GM23338 (cell line): ENCODE data around the gene ZNF593OS. TPM values are rescaled to one million over a fixed set of nuclear protein-coding genes. Genes with fewer than 3 reads are reported as not detected.

Source experiments
- ATAC-seq: fragments of 200-7000 bp; cut with Tn5 transposase; 3 replicates; pipeline ENCODE4 v1.9.1; 2020
- DNase-seq: peaks from one replicate; pipeline ENCODE4 v3.0.0-alpha.2; 2015; ENCODE audit warnings: low spot score
- H2AFZ ChIP-seq: fragments of 200-600 bp; sonication (generic); 2 replicates; pipeline ENCODE4 v1.8.0; 2016; ENCODE audit warnings: antibody characterized with exemption, mild to moderate bottlenecking, moderate library complexity
- H3F3A ChIP-seq: fragments of 200-600 bp; sonication (generic); replicated peaks from 2 replicates; pipeline ENCODE4 v1.8.0; 2017; ENCODE audit warnings: antibody characterized with exemption, mixed run types, low read depth
- H3K27ac ChIP-seq: fragments of 200-600 bp; sonication (generic); 2 replicates; pipeline ENCODE4 v1.6.1; 2016; ENCODE audit warnings: low read depth
- H3K27me3 ChIP-seq: fragments of 200-600 bp; sonication (generic); 2 replicates; pipeline ENCODE4 v1.8.0; 2016; ENCODE audit warnings: mild to moderate bottlenecking, mixed run types, moderate library complexity; ENCODE audit not compliant: insufficient read depth
- H3K36me3 ChIP-seq: fragments of 200-600 bp; sonication (generic); 2 replicates; pipeline ENCODE4 v1.8.0; 2016; ENCODE audit warnings: mild to moderate bottlenecking; ENCODE audit not compliant: insufficient read depth
- H3K4me1 ChIP-seq: fragments of 200-600 bp; sonication (generic); 2 replicates; pipeline ENCODE4 v1.8.0; 2016; ENCODE audit warnings: mild to moderate bottlenecking, moderate library complexity; ENCODE audit not compliant: insufficient read depth
- H3K4me2 ChIP-seq: fragments of 200-600 bp; sonication (generic); 2 replicates; pipeline ENCODE4 v1.7.1; 2017; ENCODE audit warnings: mixed run types
- H3K4me3 ChIP-seq: fragments of 200-600 bp; sonication (generic); 2 replicates; pipeline ENCODE4 v1.6.1; 2016; ENCODE audit warnings: mixed run types
- H3K79me2 ChIP-seq: fragments of 200-600 bp; sonication (generic); replicated peaks from 2 replicates; pipeline ENCODE4 v1.8.0; 2017; ENCODE audit warnings: mild to moderate bottlenecking; ENCODE audit not compliant: insufficient read depth
- H3K9me2 ChIP-seq: fragments of 200-600 bp; sonication (generic); 2 replicates; pipeline ENCODE4 v1.8.0; 2017; ENCODE audit not compliant: insufficient read depth
- H4K20me1 ChIP-seq: fragments of 200-600 bp; sonication (generic); replicated peaks from 2 replicates; pipeline ENCODE4 v1.8.0; 2017; ENCODE audit warnings: mild to moderate bottlenecking; ENCODE audit not compliant: insufficient read depth
- H3K27ac Mint-ChIP-seq: 2 replicates; pipeline ENCODE4 v1.8.0; 2020; ENCODE audit warnings: inconsistent platforms, mild to moderate bottlenecking, moderate library complexity, mixed read lengths
- H3K27me3 Mint-ChIP-seq: 3 replicates; pipeline ENCODE4 v1.8.0; 2022; ENCODE audit warnings: low read depth, mild to moderate bottlenecking, moderate library complexity, mixed read lengths, inconsistent platforms; ENCODE audit not compliant: insufficient read depth, poor library complexity
- H3K36me3 Mint-ChIP-seq: 3 replicates; pipeline ENCODE4 v1.8.0; 2021; ENCODE audit warnings: low read depth, mild to moderate bottlenecking, inconsistent platforms, moderate library complexity, mixed read lengths
- H3K4me1 Mint-ChIP-seq: 3 replicates; pipeline ENCODE4 v1.8.0; 2020; ENCODE audit warnings: mild to moderate bottlenecking, inconsistent platforms, mixed read lengths
- H3K4me3 Mint-ChIP-seq: 3 replicates; pipeline ENCODE4 v1.8.0; 2021; ENCODE audit warnings: moderate library complexity, mild to moderate bottlenecking, inconsistent platforms, mixed read lengths
- H3K9me3 Mint-ChIP-seq: 3 replicates; pipeline ENCODE4 v1.8.0; 2020; ENCODE audit warnings: moderate library complexity, mild to moderate bottlenecking, inconsistent platforms, mixed read lengths
- CREB1 ChIP-seq: fragments of 250-450 bp; sonication (Bioruptor Pico); IDR thresholded peaks from 2 replicates; pipeline ENCODE4 v1.5.0; 2020; ENCODE audit warnings: low read depth, mild to moderate bottlenecking, moderate library complexity
- CTCF ChIP-seq, 2 experiments: fragments of 200-600 bp in 1 of 2; sonication (generic) in 1 of 2; conservative IDR thresholded peaks; 2 replicates each; pipeline versions ENCODE4 v1.5.1 to v1.6.1; 2016 to 2017; ENCODE audit warnings: antibody characterized with exemption in 2 of 2, low read depth in 2 of 2, mild to moderate bottlenecking in 2 of 2, moderate library complexity in 1 of 2
- ETS1 ChIP-seq: IDR thresholded peaks from 2 replicates; pipeline ENCODE4 v1.6.1; 2016; ENCODE audit warnings: antibody characterized with exemption
- EZH2 ChIP-seq: fragments of 200-600 bp; sonication (generic); IDR thresholded peaks from one replicate; pipeline ENCODE4 v1.8.0; 2017; ENCODE audit warnings: antibody characterized with exemption, mild to moderate bottlenecking, low read depth; ENCODE audit not compliant: unreplicated experiment
- EZH2phosphoT487 ChIP-seq: fragments of 200-600 bp; sonication (generic); IDR thresholded peaks from one replicate; pipeline ENCODE4 v1.8.1; 2018; ENCODE audit warnings: antibody characterized with exemption; ENCODE audit not compliant: unreplicated experiment
- JUNB ChIP-seq: IDR thresholded peaks from one replicate; pipeline ENCODE4 v1.6.1; 2016; ENCODE audit warnings: antibody characterized with exemption; ENCODE audit not compliant: unreplicated experiment
- NANOG ChIP-seq: IDR thresholded peaks from 2 replicates; pipeline ENCODE4 v1.6.1; 2016; ENCODE audit warnings: antibody characterized with exemption, borderline replicate concordance
- POLR2AphosphoS5 ChIP-seq: IDR thresholded peaks from 2 replicates; pipeline ENCODE4 v1.6.1; 2016; ENCODE audit warnings: antibody characterized with exemption, low read depth
- REST ChIP-seq: IDR thresholded peaks from one replicate; pipeline ENCODE4 v1.6.1; 2018; ENCODE audit warnings: antibody characterized with exemption; ENCODE audit not compliant: unreplicated experiment
- STAT1 ChIP-seq: IDR thresholded peaks from one replicate; pipeline ENCODE4 v1.6.1; 2016; ENCODE audit warnings: antibody characterized with exemption; ENCODE audit not compliant: unreplicated experiment
- ZNF114 ChIP-seq: fragments of 250-450 bp; sonication (Bioruptor Pico); IDR thresholded peaks from 2 replicates; pipeline ENCODE4 v1.5.0; 2020; ENCODE audit warnings: mild to moderate bottlenecking, moderate library complexity
- ZNF331 ChIP-seq: fragments of 250-450 bp; sonication (Bioruptor Pico); IDR thresholded peaks from 2 replicates; pipeline ENCODE4 v1.5.0; 2020; ENCODE audit warnings: low read depth, mild to moderate bottlenecking, moderate library complexity
- ZNF462 ChIP-seq: fragments of 250-450 bp; sonication (Bioruptor Pico); IDR thresholded peaks from 2 replicates; pipeline ENCODE4 v1.5.0; 2020; ENCODE audit warnings: mild to moderate bottlenecking, moderate library complexity
- polyA plus RNA-seq: library from polyadenylated mRNA; unstranded; fragments of >200 nt; fragmentation: Nextera tagmentation; extraction: Ambion mirVana; gene quantifications from 2 replicates; pipeline ENCODE4 v1.2.1, GENCODE V29; 2016
- total RNA-seq: library from RNA; depleted of rRNA; stranded (reverse); fragments of >200 nt; shearing (Covaris generic); gene quantifications from 2 replicates; pipeline ENCODE4 v1.2.3, GENCODE V29; 2014

ZNF593OS gene
- total and polyA plus RNA-seq, 2 experiments from 2014 or later, result 1.1 TPM; not detected in 1

- 0 out of 2 replicates have a peak overlapping the region, but pooled peaks have one; percentile 67 for H3K4me2 ChIP-seq
- peaks cover 11% of the 10 kb centered on the region; the same call in 1 of the 2 replicates for H3F3A ChIP-seq
- peaks cover 84% of the 10 kb centered on the region for H3K27me3 Mint-ChIP-seq
Observed at GRCh38 chr1:26158271-26158907, 13.2 kb downstream of the ZNF593OS start.

More at GRCh38 chr1:26158271-26158907, 13.2 kb downstream of the ZNF593OS start:
- no peaks in the 10 kb centered on the region for H3K79me2 ChIP-seq
- H3K36me3 ChIP-seq, result no peaks in the 10 kb centered on the region
- H2AFZ ChIP-seq, result no peak overlapping the region
- H3K9me2 ChIP-seq, result no peaks in the 10 kb centered on the region
- no peak for ATAC-seq
- no peaks in the 10 kb centered on the region for H3K36me3 Mint-ChIP-seq
- peaks cover 5% of the 10 kb centered on the region; the same call in 1 of the 2 replicates for H4K20me1 ChIP-seq
- H3K27ac Mint-ChIP-seq, result no peak overlapping the region
- peaks cover 3% of the 10 kb centered on the region; the same call in 1 of the 3 replicates for H3K9me3 Mint-ChIP-seq
- DNase-seq, result no peak
- peak overlapping the region; percentile 54 for H3K4me3 Mint-ChIP-seq
- H3K27ac ChIP-seq, result no peak overlapping the region
- H3K4me3 ChIP-seq, result no peak overlapping the region
- peaks cover 62% of the 10 kb centered on the region for H3K4me1 Mint-ChIP-seq
- peaks cover 100% of the 10 kb centered on the region for H3K27me3 ChIP-seq
- H3K4me1 ChIP-seq, result peaks cover 57% of the 10 kb centered on the region
- no peak for TF ChIP-seq ZNF331 (CRISPR knock-in tag)
- TF ChIP-seq EZH2phosphoT487, result no peak
- TF ChIP-seq CTCF (conservative IDR thresholded peaks at IDR 0.05; ENCODE audit: low read depth in 2 of 2), result no peak
- no peak for TF ChIP-seq JUNB
- no peak for TF ChIP-seq CREB1 (CRISPR knock-in tag)
- TF ChIP-seq EZH2, result no peak
- TF ChIP-seq POLR2AphosphoS5, result no peak
- TF ChIP-seq REST, result no peak
- no peak for TF ChIP-seq ETS1
- no peak for TF ChIP-seq ZNF462 (CRISPR knock-in tag)
- TF ChIP-seq NANOG, result no peak
- no peak for TF ChIP-seq STAT1
- no peak for TF ChIP-seq ZNF114 (CRISPR knock-in tag)
